ENCODE measurements around the gene ZNF668. TPM values are rescaled to one million over a fixed set of nuclear protein-coding genes. Genes with fewer than 3 reads are reported as not detected.

Gene ZNF668
- total and polyA plus RNA-seq, 2 of the 13 experiments (the other 11 are each of a cell fraction or from before 2014, with no cell fraction given) = 3.8 to 9.8 TPM

DNA sequence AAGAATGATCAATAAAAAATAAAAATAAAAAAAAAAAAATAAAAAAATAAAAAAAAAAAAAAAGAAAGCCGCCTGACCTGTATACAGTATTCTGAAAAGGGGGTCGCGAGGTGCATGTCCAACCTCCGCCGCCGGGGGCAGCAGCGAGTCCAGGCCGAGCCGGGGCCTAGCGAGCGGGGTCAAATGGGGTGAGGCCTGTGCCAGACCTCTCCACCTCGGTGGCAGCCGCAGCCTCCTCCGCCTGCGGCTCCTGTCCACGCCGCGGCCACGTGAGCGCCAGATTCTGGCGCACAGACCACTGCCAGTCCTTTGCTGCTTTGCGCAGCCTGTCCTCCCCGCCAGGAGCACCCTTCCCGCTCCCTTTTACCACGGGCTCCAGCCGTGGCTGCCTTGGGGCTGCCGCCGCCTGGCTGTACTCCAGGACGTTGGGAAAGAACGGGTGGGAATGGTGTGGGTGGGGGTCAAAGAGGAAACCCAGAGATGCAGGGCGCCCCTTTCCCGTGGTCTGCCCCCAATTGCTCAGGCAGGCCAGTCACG, 31.7 kb upstream of the ZNF668 start (continued):
- TF ChIP-seq, protein P1, sequence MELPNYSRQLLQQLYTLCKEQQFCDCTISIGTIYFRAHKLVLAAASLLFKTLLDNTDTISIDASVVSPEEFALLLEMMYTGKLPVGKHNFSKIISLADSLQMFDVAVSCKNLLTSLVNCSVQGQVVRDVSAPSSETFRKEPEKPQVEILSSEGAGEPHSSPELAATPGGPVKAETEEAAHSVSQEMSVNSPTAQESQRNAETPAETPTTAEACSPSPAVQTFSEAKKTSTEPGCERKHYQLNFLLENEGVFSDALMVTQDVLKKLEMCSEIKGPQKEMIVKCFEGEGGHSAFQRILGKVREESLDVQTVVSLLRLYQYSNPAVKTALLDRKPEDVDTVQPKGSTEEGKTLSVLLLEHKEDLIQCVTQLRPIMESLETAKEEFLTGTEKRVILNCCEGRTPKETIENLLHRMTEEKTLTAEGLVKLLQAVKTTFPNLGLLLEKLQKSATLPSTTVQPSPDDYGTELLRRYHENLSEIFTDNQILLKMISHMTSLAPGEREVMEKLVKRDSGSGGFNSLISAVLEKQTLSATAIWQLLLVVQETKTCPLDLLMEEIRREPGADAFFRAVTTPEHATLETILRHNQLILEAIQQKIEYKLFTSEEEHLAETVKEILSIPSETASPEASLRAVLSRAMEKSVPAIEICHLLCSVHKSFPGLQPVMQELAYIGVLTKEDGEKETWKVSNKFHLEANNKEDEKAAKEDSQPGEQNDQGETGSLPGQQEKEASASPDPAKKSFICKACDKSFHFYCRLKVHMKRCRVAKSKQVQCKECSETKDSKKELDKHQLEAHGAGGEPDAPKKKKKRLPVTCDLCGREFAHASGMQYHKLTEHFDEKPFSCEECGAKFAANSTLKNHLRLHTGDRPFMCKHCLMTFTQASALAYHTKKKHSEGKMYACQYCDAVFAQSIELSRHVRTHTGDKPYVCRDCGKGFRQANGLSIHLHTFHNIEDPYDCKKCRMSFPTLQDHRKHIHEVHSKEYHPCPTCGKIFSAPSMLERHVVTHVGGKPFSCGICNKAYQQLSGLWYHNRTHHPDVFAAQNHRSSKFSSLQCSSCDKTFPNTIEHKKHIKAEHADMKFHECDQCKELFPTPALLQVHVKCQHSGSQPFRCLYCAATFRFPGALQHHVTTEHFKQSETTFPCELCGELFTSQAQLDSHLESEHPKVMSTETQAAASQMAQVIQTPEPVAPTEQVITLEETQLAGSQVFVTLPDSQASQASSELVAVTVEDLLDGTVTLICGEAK (IDR thresholded peaks at IDR 0.05) = no peak
- TF ChIP-seq, protein P1 (CRISPR knock-in tag; IDR thresholded peaks at IDR 0.05) = peak; percentile 95
- TF ChIP-seq, protein P2, sequence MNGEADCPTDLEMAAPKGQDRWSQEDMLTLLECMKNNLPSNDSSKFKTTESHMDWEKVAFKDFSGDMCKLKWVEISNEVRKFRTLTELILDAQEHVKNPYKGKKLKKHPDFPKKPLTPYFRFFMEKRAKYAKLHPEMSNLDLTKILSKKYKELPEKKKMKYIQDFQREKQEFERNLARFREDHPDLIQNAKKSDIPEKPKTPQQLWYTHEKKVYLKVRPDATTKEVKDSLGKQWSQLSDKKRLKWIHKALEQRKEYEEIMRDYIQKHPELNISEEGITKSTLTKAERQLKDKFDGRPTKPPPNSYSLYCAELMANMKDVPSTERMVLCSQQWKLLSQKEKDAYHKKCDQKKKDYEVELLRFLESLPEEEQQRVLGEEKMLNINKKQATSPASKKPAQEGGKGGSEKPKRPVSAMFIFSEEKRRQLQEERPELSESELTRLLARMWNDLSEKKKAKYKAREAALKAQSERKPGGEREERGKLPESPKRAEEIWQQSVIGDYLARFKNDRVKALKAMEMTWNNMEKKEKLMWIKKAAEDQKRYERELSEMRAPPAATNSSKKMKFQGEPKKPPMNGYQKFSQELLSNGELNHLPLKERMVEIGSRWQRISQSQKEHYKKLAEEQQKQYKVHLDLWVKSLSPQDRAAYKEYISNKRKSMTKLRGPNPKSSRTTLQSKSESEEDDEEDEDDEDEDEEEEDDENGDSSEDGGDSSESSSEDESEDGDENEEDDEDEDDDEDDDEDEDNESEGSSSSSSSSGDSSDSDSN (CRISPR knock-in tag; IDR thresholded peaks at IDR 0.05) = peak; percentile 94
- TF ChIP-seq ZBTB1 (CRISPR knock-in tag; IDR thresholded peaks at IDR 0.05; ENCODE audit: borderline replicate concordance) (no peak), ZNF263 (CRISPR knock-in tag; IDR thresholded peaks at IDR 0.05) (peak; percentile 99), SRSF4 (IDR thresholded peaks at IDR 0.05; ENCODE audit: low read depth, low read length, poor library complexity, severe bottlenecking) (no peak), ZNF782 (CRISPR knock-in tag; IDR thresholded peaks at IDR 0.05; ENCODE audit: borderline replicate concordance) (0 out of 2 replicates have a peak, but pooled peaks have one; percentile 79), HCFC1 (IDR thresholded peaks at IDR 0.05; ENCODE audit: low read depth, low read length) (peak; percentile 52; the same call in 1 of the 2 replicates), MEIS1 (CRISPR knock-in tag; IDR thresholded peaks at IDR 0.05; ENCODE audit: borderline replicate concordance) (peak; percentile 90; the same call in 1 of the 2 replicates), GTF3A (CRISPR knock-in tag; conservative IDR thresholded peaks at IDR 0.05) (0 out of 2 replicates have a peak, but pooled peaks have one; percentile 36), CENPT (CRISPR knock-in tag; IDR thresholded peaks at IDR 0.05; ENCODE audit: low read depth) (peak; percentile 91)
- TF ChIP-seq, protein P3, sequence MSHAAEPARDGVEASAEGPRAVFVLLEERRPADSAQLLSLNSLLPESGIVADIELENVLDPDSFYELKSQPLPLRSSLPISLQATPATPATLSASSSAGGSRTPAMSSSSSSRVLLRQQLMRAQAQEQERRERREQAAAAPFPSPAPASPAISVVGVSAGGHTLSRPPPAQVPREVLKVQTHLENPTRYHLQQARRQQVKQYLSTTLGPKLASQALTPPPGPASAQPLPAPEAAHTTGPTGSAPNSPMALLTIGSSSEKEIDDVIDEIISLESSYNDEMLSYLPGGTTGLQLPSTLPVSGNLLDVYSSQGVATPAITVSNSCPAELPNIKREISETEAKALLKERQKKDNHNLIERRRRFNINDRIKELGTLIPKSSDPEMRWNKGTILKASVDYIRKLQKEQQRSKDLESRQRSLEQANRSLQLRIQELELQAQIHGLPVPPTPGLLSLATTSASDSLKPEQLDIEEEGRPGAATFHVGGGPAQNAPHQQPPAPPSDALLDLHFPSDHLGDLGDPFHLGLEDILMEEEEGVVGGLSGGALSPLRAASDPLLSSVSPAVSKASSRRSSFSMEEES (CRISPR knock-in tag; IDR thresholded peaks at IDR 0.05) = peak; percentile 96
- TF ChIP-seq, protein P4, sequence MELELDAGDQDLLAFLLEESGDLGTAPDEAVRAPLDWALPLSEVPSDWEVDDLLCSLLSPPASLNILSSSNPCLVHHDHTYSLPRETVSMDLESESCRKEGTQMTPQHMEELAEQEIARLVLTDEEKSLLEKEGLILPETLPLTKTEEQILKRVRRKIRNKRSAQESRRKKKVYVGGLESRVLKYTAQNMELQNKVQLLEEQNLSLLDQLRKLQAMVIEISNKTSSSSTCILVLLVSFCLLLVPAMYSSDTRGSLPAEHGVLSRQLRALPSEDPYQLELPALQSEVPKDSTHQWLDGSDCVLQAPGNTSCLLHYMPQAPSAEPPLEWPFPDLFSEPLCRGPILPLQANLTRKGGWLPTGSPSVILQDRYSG (CRISPR knock-in tag; IDR thresholded peaks at IDR 0.05) = peak; percentile 93

All from HepG2 (cell line).